Neural crest cell (in vitro differentiated cells): ENCODE data around the gene FOXD3. TPM values are rescaled to one million over a fixed set of nuclear protein-coding genes. Genes with fewer than 3 reads are reported as not detected.

Experiments used
- DNase-seq: peaks from one replicate; pipeline ENCODE4 v3.0.0; 2021; ENCODE audit warnings: low read depth, mixed read lengths, low spot score
- H3K27ac Mint-ChIP-seq: one replicate; pipeline ENCODE4 v1.8.0; 2021; ENCODE audit warnings: mild to moderate bottlenecking, mixed read lengths; ENCODE audit not compliant: unreplicated experiment
- H3K27me3 Mint-ChIP-seq: 2 replicates; pipeline ENCODE4 v1.8.0; 2021; ENCODE audit warnings: low read depth, mild to moderate bottlenecking, mixed read lengths
- H3K36me3 Mint-ChIP-seq: 2 replicates; pipeline ENCODE4 v1.8.0; 2021; ENCODE audit warnings: low read depth, mild to moderate bottlenecking, mixed read lengths
- H3K4me1 Mint-ChIP-seq: 2 replicates; pipeline ENCODE4 v1.8.0; 2021; ENCODE audit warnings: mixed read lengths
- H3K4me3 Mint-ChIP-seq: one replicate; pipeline ENCODE4 v1.8.0; 2021; ENCODE audit warnings: mild to moderate bottlenecking, mixed read lengths
- H3K9me3 Mint-ChIP-seq: 2 replicates; pipeline ENCODE4 v1.8.0; 2021; ENCODE audit warnings: mixed read lengths
- CTCF ChIP-seq: fragments of 200-600 bp; sonication (generic); conservative IDR thresholded peaks from 2 replicates; pipeline ENCODE4 v1.5.0; 2021; ENCODE audit warnings: antibody characterized with exemption, mild to moderate bottlenecking
- total RNA-seq: library from RNA; stranded (reverse); gene quantifications from 2 replicates; pipeline ENCODE4 v1.2.1, GENCODE V29; 2021

The FOXD3 gene
- total RNA-seq, 1 donor from 2014 or later = 42.5 TPM

GRCh38 chr1:63328781-63329180 is 6.4 kb downstream of the FOXD3 start:
- Mint-ChIP-seq H3K9me3 (no peaks in the 10 kb centered on the region), H3K4me3 (peak overlapping the region; percentile 58), H3K27ac (no peak overlapping the region), H3K4me1 (peaks cover 35% of the 10 kb centered on the region), H3K27me3 (peaks cover 91% of the 10 kb centered on the region), H3K36me3 (peaks cover 11% of the 10 kb centered on the region)
- no peak for TF ChIP-seq CTCF
- DNase-seq = no peak

GRCh38 chr1:63329621-63330330 is 7.4 kb downstream of the FOXD3 start:
- Mint-ChIP-seq H3K27ac (no peak overlapping the region), H3K27me3 (peaks cover 95% of the 10 kb centered on the region), H3K4me1 (peaks cover 35% of the 10 kb centered on the region), H3K4me3 (peak overlapping the region; percentile 58), H3K36me3 (peaks cover 6% of the 10 kb centered on the region), H3K9me3 (no peaks in the 10 kb centered on the region)
- DNase-seq = no peak
- no peak for TF ChIP-seq CTCF

- DNase-seq = peak; percentile 14
- H3K4me1 Mint-ChIP-seq = peaks cover 35% of the 10 kb centered on the region
- H3K36me3 Mint-ChIP-seq = peaks cover 6% of the 10 kb centered on the region
- no peak overlapping the region for H3K27ac Mint-ChIP-seq
- TF ChIP-seq CTCF = no peak
- no peaks in the 10 kb centered on the region for H3K9me3 Mint-ChIP-seq
- H3K4me3 Mint-ChIP-seq = peak overlapping the region; percentile 40
- peaks cover 95% of the 10 kb centered on the region for H3K27me3 Mint-ChIP-seq
These were observed 8.1 kb downstream of the FOXD3 start for GRCh38 chr1:63330331-63330916.

- Mint-ChIP-seq H3K4me1 (peaks cover 9% of the 10 kb centered on the region), H3K9me3 (no peaks in the 10 kb centered on the region), H3K4me3 (no peak overlapping the region), H3K27ac (no peak overlapping the region), H3K36me3 (no peaks in the 10 kb centered on the region), H3K27me3 (no peaks in the 10 kb centered on the region)
- no peak for TF ChIP-seq CTCF
- DNase-seq = no peak
These were observed 20.0 kb downstream of the FOXD3 start for GRCh38 chr1:63342402-63342801.

- no peak overlapping the region for H3K4me3 Mint-ChIP-seq
- no peak for TF ChIP-seq CTCF
- no peaks in the 10 kb centered on the region for H3K36me3 Mint-ChIP-seq
- no peaks in the 10 kb centered on the region for H3K9me3 Mint-ChIP-seq
- no peak for DNase-seq
- peaks cover 9% of the 10 kb centered on the region for H3K4me1 Mint-ChIP-seq
- no peaks in the 10 kb centered on the region for H3K27me3 Mint-ChIP-seq
- no peak overlapping the region for H3K27ac Mint-ChIP-seq
These were observed 21.6 kb downstream of the FOXD3 start for GRCh38 chr1:63343922-63344321.
